Left renal pelvis (tissue), 4 donors: ENCODE data around the gene POLH. TPM values are rescaled to one million over a fixed set of nuclear protein-coding genes. Genes with fewer than 3 reads are reported as not detected.
"Not testable (repeated sequence)": the region's sequence is repeated elsewhere in the genome, so short reads cannot be mapped to it uniquely, and the experiment has no call there.

Experiments used
- DNase-seq, 4 donors: peaks; one replicate each; pipeline ENCODE4 v3.0.0-alpha.2; 2013; ENCODE audit warnings: low read depth in 4 of 4, low spot score in 3 of 4
- polyA plus RNA-seq, 4 donors: library from polyadenylated mRNA; unstranded; fragments of 120-200 nt; gene quantifications; one replicate each; pipeline ENCODE4 v1.2.1, GENCODE V29; 2013; ENCODE audit not compliant: insufficient read length in 4 of 4

The POLH gene
- polyA plus RNA-seq, result 10 to 100 TPM; 18.6 to 26.9 (median 20.4) TPM

- DNase-seq, result peak; percentile 68 to 81 (median 76)
These were observed at the start of gene POLH, which contains the start of gene XPO5 for GRCh38 chr6:43575772-43576551. Gene POLH (plus strand): TSS chr6:43576185. CDS start chr6:43582320, 6,135 bp downstream. Gene XPO5 (minus strand): TSS chr6:43576038. CDS start chr6:43575864, 174 bp downstream.

- DNase-seq, result no peak
These were observed 43.8 kb upstream of the POLH start for GRCh38 chr6:43532201-43532600.

GRCh38 chr6:43538986-43539385 lies 37.0 kb upstream of the POLH start:
- not testable (repeated sequence) for DNase-seq

GRCh38 chr6:43539409-43539808 lies 36.6 kb upstream of the POLH start:
- not testable (repeated sequence) for DNase-seq

- no peak for DNase-seq
These were observed 35.5 kb upstream of the POLH start for GRCh38 chr6:43540507-43540906.

GRCh38 chr6:43541774-43542471 lies 34.1 kb upstream of the POLH start:
- no peak for DNase-seq

- no peak for DNase-seq
These were observed 31.5 kb upstream of the POLH start for GRCh38 chr6:43544461-43544860.

- no peak for DNase-seq
These were observed 28.8 kb upstream of the POLH start for GRCh38 chr6:43547222-43547621.

GRCh38 chr6:43557620-43558019 lies 18.4 kb upstream of the POLH start:
- not testable (repeated sequence) for DNase-seq

- DNase-seq, result no peak
These were observed 16.7 kb upstream of the POLH start for GRCh38 chr6:43559328-43559727.

- no peak for DNase-seq
These were observed 5.0 kb upstream of the POLH start for GRCh38 chr6:43570876-43571441.

- DNase-seq, result no peak
These were observed 4.0 kb upstream of the POLH start for GRCh38 chr6:43572015-43572414.

GRCh38 chr6:43575105-43575771 lies 747 bp upstream of the POLH start:
- peak in 2 of 4 donors; percentile 18 to 32 for DNase-seq

GRCh38 chr6:43578748-43579147 lies 2.8 kb downstream of the POLH start:
- DNase-seq, result no peak

- DNase-seq, result no peak
These were observed 3.2 kb downstream of the POLH start for GRCh38 chr6:43579171-43579570.

- no peak for DNase-seq
These were observed 6.9 kb downstream of the POLH start for GRCh38 chr6:43582911-43583310.

GRCh38 chr6:43584892-43585570 lies 9.0 kb downstream of the POLH start:
- DNase-seq, result no peak

- DNase-seq, result no peak
These were observed 12.2 kb downstream of the POLH start for GRCh38 chr6:43588194-43588593.

GRCh38 chr6:43589564-43589963 lies 13.6 kb downstream of the POLH start:
- DNase-seq, result not testable (repeated sequence)

GRCh38 chr6:43593938-43594337 lies 18.0 kb downstream of the POLH start:
- DNase-seq, result no peak
